Measurements from ENCODE around the gene CAMK1. TPM values are rescaled to one million over a fixed set of nuclear protein-coding genes. Genes with fewer than 3 reads are reported as not detected.

CAMK1 gene
- total RNA-seq, 1 donor, result 41.5 TPM

DNA sequence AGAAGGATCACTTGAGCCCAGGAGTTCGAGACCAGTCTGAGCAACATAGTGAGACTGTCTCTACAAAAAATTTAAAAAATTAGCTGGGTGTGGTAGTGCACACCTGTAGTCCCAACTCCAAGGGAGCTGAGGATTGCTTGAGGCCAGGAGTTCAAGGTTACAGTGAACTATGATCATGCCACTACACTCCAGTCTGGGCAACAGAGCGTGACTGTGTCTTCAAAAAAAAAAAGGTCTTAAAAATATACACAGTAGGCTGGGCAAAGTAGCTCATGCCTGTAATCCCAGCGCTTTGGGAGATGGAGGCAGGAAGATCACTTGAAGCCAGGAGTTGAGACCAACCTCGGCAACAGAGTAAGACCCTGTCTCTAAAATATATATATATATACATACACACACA, 11.2 kb upstream of the CAMK1 start:
- no peak overlapping the region for H3K4me3 ChIP-seq (ENCODE audit: low read depth, low read length)
- TF ChIP-seq, protein P1, sequence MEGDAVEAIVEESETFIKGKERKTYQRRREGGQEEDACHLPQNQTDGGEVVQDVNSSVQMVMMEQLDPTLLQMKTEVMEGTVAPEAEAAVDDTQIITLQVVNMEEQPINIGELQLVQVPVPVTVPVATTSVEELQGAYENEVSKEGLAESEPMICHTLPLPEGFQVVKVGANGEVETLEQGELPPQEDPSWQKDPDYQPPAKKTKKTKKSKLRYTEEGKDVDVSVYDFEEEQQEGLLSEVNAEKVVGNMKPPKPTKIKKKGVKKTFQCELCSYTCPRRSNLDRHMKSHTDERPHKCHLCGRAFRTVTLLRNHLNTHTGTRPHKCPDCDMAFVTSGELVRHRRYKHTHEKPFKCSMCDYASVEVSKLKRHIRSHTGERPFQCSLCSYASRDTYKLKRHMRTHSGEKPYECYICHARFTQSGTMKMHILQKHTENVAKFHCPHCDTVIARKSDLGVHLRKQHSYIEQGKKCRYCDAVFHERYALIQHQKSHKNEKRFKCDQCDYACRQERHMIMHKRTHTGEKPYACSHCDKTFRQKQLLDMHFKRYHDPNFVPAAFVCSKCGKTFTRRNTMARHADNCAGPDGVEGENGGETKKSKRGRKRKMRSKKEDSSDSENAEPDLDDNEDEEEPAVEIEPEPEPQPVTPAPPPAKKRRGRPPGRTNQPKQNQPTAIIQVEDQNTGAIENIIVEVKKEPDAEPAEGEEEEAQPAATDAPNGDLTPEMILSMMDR (IDR thresholded peaks at IDR 0.05; ENCODE audit: insufficient read depth, low read length), result no peak
- DNase-seq (ENCODE audit: low read depth), result no peak

DNA sequence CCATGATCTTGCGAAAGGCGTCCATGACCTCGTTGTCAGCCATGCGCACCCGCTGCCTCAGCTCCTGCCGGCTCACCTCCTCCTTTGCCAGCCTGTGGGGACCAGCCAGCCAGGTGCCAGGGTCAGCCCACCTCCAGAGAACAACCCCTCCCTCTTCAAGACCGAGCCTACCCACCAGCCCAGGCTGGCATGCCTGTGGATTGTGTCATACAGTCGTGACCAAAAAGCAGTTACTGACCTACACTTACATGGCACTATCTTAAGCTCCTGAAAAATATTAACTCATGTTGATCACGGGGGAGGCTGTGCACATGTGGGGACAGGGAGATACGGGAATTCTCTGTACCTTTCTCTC, 10.7 kb upstream of the CAMK1 start:
- no peak for DNase-seq (ENCODE audit: low read depth)
- TF ChIP-seq, protein P1 (IDR thresholded peaks at IDR 0.05; ENCODE audit: insufficient read depth, low read length), result no peak
- H3K4me3 ChIP-seq (ENCODE audit: low read depth, low read length), result no peak overlapping the region

DNA sequence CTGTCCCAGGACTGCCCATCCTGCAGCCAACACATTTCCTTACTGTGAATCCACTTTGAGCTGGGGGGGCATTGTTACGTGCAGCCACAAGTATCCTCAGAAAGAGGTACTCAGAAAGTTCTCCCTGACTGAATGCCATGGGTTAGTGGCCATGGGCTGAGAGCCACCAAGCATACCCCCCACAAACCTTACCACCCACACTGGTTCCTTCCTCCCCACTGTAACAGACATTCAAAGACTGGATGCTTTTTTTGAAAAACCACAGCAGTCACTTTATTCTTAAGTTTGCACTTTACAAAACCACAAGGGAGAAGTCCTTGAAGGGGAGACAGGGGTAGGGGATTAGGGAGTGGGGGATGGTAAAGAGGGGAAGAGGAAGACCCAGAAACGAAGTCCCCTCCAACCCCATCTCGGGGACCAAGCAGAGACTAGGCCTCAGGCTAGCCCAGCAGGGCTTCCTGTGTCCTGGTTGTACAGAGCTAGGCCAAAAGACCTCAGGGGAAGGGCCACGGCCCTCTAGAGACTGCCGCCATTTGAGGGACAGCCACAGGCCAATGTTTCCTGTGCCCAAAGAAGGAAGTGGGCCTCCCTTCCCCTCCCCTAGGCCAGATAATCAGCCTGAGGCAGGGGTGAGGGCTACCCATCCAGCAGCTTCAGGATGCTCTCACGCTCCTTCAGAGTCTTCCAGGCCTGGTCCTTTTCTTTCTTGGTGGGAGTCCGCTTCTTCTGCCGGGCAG, 10.1 kb upstream of the CAMK1 start:
- no peak overlapping the region for H3K4me3 ChIP-seq (ENCODE audit: low read depth, low read length)
- DNase-seq (ENCODE audit: low read depth), result no peak
- TF ChIP-seq, protein P1 (IDR thresholded peaks at IDR 0.05; ENCODE audit: insufficient read depth, low read length), result no peak

DNA sequence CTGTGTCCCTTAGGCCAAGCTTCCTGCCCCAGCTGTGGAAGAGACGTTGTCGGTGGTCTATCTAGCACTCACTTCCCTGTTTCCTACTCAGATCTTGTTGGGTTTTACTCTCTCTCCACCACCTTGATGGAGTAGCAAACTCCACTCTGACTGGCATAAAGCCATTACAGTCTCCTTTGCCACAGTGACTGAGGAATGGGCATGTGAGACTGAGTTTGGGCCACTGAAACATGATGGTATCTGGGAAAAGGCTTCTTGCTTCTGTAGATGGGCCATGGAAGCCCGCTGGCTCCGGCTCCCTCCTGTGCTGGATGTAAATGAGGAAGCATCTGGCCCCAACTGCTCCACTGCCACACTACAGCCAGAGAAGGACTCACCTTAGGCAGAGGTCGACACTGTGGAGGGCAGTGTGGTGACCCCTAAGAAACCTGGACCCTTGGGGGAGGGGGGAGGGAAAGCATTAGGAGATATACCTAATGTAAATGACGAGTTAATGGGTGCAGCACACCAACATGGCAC, 9.4 kb upstream of the CAMK1 start:
- no peak overlapping the region for H3K4me3 ChIP-seq (ENCODE audit: low read depth, low read length)
- DNase-seq (ENCODE audit: low read depth), result no peak
- TF ChIP-seq, protein P1 (IDR thresholded peaks at IDR 0.05; ENCODE audit: insufficient read depth, low read length), result no peak

DNA sequence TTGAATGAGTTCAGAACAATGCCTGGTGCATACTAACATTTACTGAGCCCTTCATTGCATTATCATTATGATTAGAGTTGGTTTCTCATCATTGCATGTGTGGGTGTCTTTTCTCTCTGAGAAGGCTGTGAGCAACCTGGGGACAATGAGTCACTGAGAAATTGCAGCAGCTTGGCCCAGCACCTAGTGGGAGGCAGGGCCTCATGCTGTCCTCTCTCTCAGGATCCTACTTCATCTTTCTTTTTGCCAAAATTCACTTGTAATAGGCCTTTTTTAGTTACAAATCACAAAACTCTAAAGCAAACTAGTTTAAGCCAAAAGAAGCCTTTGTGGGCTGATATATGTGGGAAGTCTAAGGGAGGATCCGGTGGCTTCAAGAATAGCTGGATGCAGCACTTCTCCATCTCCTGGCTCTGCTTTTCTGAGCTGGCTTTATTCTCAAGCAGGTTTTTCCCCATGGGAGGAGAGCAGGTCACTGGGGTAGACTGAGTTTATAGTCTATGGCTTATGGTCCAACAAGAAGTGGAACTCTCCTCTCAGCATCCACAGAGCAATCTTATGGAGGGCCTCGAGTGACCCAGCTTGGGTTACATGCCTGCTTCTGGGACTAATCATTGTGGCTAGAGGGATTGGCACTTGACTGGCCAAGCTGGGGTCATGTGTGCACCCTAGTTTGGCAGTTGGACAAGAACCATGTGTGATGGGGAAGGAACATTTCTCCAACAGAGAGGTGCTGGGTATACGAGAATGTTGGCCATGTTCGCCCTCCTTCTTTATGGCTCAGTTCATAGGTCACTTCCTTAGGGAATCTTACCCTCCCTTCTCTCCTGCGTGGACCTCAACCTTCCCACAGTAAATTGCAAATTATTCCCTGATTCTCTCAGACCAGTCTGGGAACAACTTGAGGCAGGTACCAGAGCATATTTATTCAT, 8.7 kb upstream of the CAMK1 start:
- DNase-seq (ENCODE audit: low read depth), result peak; percentile 83
- TF ChIP-seq, protein P1 (IDR thresholded peaks at IDR 0.05; ENCODE audit: insufficient read depth, low read length), result no peak
- no peak overlapping the region for H3K4me3 ChIP-seq (ENCODE audit: low read depth, low read length)

DNA sequence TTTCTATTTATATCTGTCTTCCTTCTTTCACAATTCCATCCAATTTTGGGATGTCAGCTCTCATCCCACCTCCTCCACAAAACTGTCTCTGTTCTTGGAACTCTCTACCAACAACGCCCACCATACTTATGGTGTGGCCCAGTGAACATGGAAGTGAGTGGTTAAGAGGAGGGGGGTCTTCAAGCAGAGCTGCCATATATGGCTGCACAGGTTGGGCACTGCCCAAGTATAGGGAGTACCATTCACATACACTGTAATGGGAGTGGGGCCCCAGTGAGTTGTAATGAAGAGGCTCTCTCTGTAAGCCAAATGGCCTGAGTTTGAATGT, 7.9 kb upstream of the CAMK1 start:
- no peak overlapping the region for H3K4me3 ChIP-seq (ENCODE audit: low read depth, low read length)
- TF ChIP-seq, protein P1 (IDR thresholded peaks at IDR 0.05; ENCODE audit: insufficient read depth, low read length), result no peak
- DNase-seq (ENCODE audit: low read depth), result no peak
